Esophagus muscularis mucosa (tissue), 3 donors: ENCODE results near the gene DSCAM.

Experiments used
- EP300 ChIP-seq: sonication (generic); formaldehyde crosslinking; IDR thresholded peaks from one replicate; pipeline ENCODE4 v1.6.1; 2017; ENCODE audit warnings: antibody characterized with exemption
- TF ChIP-seq, protein P1 (sequence below), 3 experiments: fragments of 200-600 bp in 2 of 3; fragments of 450-650 bp in 1 of 3; sonication (generic) in 2 of 3; IDR thresholded peaks; one replicate each; pipeline ENCODE4 v1.5.1; 2017 to 2019; ENCODE audit warnings: antibody characterized with exemption in 3 of 3, mild to moderate bottlenecking in 2 of 3, moderate library complexity in 1 of 3

DNA sequence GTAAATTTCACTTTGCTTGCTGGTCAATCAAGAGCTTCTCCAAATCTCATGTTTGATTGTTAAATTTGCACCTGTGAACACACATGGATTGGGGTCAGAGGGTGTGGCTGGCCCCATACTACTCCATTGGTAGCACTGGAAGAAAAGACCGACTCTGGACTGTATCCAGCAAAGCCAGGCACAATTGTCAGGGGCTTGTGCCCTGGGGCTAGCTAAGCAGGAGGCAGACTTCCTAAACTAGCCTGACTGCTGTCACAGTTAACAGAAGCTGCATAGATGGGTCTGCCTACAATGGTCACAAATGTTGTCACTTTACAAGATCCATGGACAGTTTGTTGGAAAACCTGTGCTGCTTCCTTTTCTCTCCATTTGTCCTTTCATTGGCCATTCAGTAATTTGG is 421.0 kb downstream of the DSCAM start:
- TF ChIP-seq, protein P1, sequence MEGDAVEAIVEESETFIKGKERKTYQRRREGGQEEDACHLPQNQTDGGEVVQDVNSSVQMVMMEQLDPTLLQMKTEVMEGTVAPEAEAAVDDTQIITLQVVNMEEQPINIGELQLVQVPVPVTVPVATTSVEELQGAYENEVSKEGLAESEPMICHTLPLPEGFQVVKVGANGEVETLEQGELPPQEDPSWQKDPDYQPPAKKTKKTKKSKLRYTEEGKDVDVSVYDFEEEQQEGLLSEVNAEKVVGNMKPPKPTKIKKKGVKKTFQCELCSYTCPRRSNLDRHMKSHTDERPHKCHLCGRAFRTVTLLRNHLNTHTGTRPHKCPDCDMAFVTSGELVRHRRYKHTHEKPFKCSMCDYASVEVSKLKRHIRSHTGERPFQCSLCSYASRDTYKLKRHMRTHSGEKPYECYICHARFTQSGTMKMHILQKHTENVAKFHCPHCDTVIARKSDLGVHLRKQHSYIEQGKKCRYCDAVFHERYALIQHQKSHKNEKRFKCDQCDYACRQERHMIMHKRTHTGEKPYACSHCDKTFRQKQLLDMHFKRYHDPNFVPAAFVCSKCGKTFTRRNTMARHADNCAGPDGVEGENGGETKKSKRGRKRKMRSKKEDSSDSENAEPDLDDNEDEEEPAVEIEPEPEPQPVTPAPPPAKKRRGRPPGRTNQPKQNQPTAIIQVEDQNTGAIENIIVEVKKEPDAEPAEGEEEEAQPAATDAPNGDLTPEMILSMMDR (IDR thresholded peaks at IDR 0.05): no peak
- TF ChIP-seq EP300: no peak
